HCT116 (cell line): Measurements from ENCODE around the gene ZNF791.

Source experiments
- EZH2 ChIP-seq: fragments of 200-600 bp; sonication (generic); IDR thresholded peaks from 2 replicates; pipeline ENCODE4 v1.6.1; 2017; ENCODE audit warnings: antibody characterized with exemption, mixed run types
- JUND ChIP-seq: IDR thresholded peaks from 2 replicates; pipeline ENCODE4 v1.6.1; 2012
- POLR2A ChIP-seq: IDR thresholded peaks from 2 replicates; pipeline ENCODE4 v1.7.0; 2011; ENCODE audit warnings: borderline replicate concordance; ENCODE audit not compliant: insufficient read depth, insufficient read length; ENCODE audit errors: extremely low read depth
- POLR2AphosphoS5 ChIP-seq: IDR thresholded peaks from 2 replicates; pipeline ENCODE4 v1.6.1; 2011; ENCODE audit warnings: mild to moderate bottlenecking, low read depth, low read length, moderate library complexity
- RAD21 ChIP-seq: IDR thresholded peaks from 2 replicates; pipeline ENCODE4 v1.6.1; 2012; ENCODE audit warnings: low read depth, mild to moderate bottlenecking
- TF ChIP-seq, protein P1 (sequence below), 3 experiments: fragments of 200-600 bp in 1 of 3; sonication (generic) in 1 of 3; IDR thresholded peaks in 2 of 3; conservative IDR thresholded peaks in 1 of 3; 2 replicates each; pipeline ENCODE4 v1.5.1; 2012 to 2017; ENCODE audit warnings: low read depth in 2 of 3, low read length in 2 of 3, antibody characterized with exemption in 1 of 3, borderline replicate concordance in 1 of 3, control low read depth in 1 of 3, mild to moderate bottlenecking in 1 of 3, mixed read lengths in 1 of 3, mixed run types in 1 of 3, moderate library complexity in 1 of 3; ENCODE audit not compliant: insufficient read depth in 1 of 3

DNA sequence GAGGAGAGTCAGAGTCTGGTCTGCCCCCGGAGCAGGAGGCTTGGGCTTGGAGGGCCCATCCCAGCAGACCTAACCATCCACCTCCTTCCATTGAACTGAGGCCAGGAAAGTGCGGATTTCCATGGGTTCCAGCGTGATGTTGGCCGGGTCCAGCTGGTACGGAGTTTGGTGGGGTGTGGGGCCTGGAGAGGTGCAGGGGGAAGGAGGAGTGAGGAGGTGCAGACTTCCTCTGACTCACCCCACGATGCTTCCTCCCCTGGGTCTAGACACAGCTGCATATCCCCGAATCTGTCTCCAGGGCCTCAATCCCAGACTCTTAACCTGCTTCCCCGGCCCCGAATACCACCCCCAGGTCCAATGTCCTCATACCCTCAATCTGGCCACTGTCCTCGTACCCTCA is 35.8 kb downstream of the ZNF791 start:
- TF ChIP-seq, protein P1, sequence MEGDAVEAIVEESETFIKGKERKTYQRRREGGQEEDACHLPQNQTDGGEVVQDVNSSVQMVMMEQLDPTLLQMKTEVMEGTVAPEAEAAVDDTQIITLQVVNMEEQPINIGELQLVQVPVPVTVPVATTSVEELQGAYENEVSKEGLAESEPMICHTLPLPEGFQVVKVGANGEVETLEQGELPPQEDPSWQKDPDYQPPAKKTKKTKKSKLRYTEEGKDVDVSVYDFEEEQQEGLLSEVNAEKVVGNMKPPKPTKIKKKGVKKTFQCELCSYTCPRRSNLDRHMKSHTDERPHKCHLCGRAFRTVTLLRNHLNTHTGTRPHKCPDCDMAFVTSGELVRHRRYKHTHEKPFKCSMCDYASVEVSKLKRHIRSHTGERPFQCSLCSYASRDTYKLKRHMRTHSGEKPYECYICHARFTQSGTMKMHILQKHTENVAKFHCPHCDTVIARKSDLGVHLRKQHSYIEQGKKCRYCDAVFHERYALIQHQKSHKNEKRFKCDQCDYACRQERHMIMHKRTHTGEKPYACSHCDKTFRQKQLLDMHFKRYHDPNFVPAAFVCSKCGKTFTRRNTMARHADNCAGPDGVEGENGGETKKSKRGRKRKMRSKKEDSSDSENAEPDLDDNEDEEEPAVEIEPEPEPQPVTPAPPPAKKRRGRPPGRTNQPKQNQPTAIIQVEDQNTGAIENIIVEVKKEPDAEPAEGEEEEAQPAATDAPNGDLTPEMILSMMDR (IDR thresholded peaks at IDR 0.05 in 2 of 3, conservative IDR thresholded peaks at IDR 0.05 in 1 of 3; ENCODE audit: borderline replicate concordance in 1 of 3, insufficient read depth in 1 of 3, low read depth in 2 of 3, low read length in 2 of 3): no peak
- TF ChIP-seq RAD21 (no peak), POLR2AphosphoS5 (no peak), POLR2A (no peak), JUND (no peak), EZH2 (no peak)
